ENCODE results near the gene CAND1.

Gene CAND1

DNA sequence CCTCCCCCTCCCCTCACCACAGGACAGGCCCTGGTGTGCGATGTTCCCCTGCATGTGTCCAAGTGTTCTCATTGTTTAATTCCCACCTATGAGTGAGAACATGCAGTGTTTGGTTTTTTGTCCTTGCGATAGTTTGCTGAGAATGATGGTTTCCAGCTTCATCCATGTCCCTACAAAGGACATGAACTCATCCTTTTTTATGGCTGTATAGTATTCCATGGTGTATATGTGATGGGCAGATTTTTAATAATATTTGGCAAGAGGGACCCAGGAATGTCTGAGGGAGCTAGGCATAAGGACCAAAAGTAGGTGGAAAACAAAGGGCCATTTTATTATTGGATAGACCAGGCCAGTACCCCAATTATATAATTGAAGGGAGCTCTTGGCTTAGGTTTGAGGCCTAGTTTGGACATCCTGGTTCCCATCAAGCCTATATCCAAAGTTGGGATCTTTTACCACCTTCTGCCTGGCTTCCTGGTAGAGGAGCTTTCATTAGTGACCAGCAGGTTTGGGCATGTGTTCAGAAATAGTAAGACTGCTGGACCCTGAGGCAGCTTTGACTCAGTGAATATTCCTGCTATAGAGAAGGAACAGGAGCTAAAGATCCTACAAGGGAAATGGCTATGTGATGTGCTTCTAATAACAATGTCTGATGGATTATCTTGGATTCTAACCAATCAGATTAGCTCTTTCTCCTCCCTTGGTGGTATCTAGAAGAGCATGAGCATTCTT, 76.0 kb downstream of the CAND1 start:
- no peak for DNase-seq (ENCODE audit: low read depth)

DNA sequence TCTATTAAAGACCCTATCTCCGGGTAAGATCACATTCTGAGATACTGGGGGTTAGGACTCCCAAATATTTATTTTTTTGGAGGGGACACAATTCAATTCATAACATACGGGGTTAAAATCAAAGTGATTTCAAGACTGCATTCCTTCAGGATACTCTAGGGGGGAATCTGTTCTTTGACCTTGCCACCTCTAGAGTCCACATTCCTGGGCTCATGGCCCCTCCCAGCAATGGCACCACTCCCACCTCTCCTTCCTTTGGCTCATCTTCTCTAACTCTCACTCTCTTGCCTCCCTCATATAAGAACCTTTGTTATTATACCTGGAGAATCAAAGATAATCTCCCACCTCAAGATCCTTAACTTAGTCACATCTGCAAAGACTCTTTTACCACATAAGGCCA, 79.5 kb downstream of the CAND1 start:
- no peak for DNase-seq (ENCODE audit: low read depth)

DNA sequence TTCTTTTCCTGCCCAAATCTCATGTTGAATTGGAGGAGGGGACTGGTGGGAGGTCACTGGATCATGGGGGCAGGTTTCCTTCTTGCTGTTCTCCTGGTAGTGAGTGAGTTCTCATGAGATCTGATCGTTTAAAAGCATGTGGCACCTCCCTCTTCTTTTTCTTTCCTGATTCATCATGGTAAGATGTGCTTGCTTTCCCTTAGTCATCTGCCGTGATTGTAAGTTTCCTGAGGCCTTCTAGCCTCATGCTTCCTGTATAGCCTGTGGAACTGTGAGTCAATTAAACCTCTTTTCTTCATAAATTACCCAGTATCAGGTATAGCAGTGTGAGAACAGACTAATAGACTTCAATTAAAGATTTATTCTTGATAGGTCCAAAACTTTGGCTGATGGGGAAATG, 83.5 kb downstream of the CAND1 start:
- peak; percentile 59 for DNase-seq (ENCODE audit: low read depth)

DNA sequence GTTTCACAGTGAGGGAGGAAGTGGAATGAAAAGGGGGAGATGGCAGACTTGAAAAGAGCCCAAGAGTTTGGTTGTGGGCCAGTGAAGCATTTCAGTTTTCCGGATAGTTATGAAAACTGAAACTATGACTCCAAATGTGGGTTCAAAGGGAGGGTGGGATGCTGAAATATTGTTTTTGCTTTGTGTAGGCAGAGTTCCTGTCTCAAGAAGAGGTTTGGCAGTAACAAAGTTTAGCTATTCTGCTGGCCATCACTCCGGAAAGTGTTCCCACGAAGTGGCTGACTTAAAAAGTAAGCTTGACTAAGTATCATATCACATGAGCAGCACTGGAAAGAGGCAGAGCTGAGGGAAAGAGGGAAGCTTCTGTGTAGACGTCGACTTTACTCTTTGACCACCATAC, 85.2 kb downstream of the CAND1 start:
- DNase-seq (ENCODE audit: low read depth), result no peak

DNA sequence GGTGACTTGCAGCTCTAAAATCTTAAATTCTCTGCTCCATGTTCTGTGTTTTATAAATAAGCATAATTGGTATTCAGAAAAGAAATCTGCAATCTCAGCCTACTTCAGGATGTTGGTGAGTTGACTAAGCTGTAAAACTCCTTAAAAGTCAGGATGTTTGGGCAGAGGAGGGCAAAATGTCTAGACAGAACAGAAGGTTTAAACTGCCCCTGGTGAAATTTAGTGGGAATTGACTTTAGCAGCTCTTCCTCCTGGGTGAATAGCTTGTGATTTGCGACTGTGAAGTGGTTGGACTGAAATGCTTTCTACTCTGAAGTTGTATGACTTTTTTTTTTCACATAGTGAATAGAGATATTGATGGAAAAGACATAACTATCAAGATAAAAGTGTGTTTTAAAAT, 85.8 kb downstream of the CAND1 start:
- peak; percentile 30 for DNase-seq (ENCODE audit: low read depth)

DNA sequence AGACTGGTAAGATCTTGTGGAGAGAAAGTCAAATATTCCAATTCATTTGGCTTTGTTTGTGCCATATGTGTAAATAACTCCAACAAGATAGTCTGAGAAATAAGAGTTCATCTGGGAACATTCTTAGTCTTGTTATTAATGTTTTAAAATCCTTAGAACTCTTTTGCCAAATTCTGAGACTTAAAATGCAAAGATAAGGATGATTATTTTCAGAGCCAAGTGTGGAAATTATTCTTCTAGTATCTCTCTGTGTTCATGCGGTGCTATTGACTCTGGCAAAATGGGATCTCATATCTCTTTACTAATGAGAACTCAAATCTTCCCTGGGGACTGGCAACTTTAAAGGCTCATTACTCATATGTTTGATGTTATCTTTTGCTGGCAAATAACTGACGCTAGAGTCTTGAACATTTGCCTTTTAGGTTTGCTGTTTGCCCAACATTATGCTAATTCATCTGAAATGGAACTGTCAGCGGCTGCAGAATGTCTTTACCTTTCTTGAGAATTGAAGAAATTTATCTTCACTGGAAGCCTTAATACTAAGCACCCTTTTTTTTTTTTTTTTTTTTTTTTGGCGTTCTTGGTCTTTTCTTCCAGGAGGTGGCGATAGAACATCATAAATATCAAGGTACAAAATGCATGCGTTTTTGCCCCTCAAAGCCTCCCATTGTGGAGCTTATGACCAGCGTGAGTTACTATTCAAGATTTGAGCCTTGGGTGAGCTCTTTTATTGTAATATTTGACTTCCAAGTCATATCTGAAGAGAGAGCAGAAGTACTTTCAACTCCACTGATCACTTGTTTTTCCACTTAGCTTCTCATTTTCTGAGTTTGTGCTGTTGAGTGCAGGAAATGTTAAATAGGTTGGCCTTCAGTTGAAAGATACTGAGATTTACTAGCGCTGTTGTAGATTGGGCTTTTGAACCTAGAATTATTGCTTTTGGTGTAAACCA, 86.5 kb downstream of the CAND1 start:
- peak; percentile 75 for DNase-seq (ENCODE audit: low read depth)

DNA sequence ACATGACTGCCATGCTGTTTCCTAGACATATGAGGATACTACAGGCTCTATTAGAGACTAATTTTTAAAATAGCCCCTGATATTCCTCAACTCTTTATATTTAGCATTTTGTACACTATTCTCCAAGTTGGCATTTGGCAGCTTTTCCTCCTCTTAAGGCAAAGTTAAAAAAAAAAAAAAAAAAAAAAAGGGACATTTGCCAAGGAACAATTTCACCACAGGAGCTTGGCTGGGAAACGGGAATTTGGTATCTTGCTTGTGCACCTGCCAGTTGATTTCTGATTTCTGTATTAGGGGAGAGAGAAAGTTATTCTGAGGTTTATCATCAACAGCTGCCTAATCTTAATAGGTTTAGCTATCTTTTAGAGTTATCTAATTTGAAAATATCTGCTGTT, 87.2 kb downstream of the CAND1 start:
- no peak for DNase-seq (ENCODE audit: low read depth)

DNA sequence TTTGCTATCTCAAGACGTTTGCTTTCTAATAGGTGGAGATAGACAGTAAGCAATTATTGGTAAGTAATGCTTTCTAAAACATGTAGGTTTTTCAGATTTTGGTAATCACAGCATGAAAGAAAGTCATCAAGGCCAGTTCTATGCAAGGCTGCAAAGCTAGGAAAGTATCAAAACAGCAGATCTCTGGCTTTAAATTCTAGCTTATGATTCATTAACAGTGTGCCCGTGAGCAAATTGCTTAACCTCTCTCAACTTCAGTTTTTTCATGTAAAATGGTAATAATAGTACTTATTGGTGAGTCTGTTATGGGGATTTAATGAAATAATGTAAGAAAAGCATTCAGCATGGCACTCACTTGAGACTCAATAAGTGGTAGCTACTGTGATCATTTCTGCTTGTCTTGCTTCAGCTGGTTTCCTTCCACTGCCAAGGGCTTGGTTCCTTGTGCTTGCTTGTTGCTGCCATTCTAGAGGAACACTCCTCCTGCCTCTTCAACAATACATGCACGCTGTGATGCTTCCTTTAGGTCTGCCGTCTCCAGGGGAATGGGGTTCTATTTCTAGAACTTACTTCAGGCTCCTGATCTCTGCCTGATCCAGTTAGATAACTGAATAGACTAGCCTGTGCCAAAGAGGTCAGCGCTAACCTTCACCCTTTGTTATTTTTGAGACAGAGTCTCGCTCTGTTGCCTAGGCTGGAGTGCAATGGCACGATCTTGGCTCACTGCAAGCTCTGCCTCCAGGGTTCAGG, 88.4 kb downstream of the CAND1 start:
- DNase-seq (ENCODE audit: low read depth), result no peak

DNA sequence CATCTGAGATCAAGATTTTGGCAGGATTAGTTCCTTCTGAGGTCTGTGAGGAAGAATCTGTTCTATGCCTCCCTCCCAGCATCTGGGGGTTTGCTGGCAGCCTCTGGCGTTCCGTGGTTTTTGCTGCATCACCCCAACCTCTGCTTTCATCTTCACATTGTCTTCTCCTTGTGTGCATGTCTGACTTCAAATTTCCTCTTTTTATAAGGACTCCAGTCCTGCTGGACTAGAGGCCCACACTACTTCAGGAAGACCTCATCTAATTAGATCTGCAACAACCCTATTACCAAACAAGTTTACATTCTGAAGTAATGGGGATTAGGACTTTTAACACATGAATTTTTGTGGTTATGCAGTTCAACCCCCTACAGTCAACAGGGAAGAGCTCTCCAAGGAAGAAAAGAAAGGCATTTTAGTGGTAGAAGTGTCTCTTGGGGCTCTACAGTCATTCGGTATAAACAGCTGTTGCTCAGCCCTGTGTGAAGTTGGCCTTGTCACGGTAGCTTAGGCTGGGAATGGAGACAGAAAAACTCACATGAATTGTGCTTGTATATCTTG, 89.7 kb downstream of the CAND1 start:
- peak; percentile 8 for DNase-seq (ENCODE audit: low read depth)

DNA sequence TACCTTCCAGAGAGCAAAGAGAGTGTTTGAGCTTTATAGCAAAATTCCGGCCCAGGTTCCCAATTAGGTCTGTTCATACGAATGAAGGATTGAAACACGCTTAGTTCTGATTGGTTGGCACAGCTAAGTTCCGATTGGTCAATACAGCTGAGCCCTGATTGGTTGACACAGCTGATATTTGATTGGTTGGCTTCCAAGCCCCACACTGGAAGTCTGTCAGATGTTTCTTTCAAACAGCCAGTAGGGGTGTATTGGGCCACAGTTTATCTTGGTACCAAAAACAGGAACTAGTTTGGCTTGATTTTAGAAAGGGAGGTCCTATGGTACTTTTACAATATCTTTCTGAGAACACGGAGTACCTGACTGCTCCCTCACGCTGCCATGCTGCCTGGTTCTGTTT, 93.4 kb downstream of the CAND1 start:
- no peak for DNase-seq (ENCODE audit: low read depth)

DNA sequence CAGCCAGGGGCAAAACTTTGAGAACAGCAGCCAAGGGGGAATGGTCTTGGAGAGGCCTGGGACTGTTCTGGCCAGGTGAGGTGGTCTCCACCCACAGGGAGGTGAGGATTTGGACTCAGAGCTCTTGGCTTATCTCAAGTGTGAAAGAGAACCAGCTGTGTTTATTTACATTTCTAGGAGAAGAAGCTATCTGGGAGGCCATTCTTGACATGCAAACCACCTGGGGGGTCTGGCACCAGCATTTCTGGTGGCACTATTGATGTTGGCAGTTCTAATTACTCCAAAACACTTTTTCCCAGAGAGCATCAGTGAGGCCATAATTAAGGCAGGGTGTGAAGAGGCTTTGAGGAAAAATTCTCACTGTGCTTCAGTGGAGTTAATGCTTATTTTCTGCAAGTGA, 95.1 kb downstream of the CAND1 start:
- no peak for DNase-seq (ENCODE audit: low read depth)

DNA sequence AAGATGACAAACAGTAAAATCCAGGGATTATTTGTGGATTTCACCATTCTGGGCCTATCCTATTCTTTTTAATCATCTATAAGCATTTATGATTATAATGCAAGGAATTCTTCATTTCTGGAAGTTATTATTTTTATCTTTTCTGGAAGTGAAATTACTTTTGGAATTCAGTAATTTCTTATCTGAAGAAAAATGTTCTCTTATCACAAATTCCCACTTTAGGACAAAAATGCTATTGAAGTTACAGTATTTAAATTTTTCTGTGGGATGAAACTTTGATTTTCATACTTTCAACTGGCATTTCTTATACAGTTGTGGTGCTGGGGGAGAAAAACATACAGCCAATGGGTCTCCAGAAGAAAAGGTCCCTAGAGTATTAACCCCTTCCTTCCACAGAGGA, 96.0 kb downstream of the CAND1 start:
- no peak for DNase-seq (ENCODE audit: low read depth)

DNA sequence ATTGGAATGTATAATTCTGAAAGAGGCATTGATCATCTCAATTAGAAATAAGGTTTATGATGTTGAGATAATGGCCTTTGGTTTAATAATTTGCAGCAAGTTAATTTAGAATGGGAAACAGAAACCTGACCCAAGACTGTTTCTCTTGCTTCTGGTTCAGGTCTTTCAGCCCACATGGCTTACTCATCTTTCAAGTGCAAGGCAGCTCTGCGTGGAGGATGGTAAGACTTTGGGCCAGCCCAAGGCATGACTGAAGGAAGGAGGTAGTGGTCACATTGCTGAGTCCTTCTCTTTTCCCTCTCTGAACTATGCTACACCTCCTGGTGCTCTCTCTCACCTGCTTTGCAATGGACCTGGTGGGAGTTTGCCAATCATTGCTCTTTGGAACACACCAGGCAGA, 98.7 kb downstream of the CAND1 start:
- DNase-seq (ENCODE audit: low read depth), result no peak

Measured in ELR (cell line).